Lower leg skin (tissue), 4 donors: ENCODE data around the gene PECR. TPM values are rescaled to one million over a fixed set of nuclear protein-coding genes. Genes with fewer than 3 reads are reported as not detected.

Experiments
- DNase-seq, 2 donors: peaks; one replicate each; pipeline ENCODE4 v3.0.0-alpha.2; 2019; ENCODE audit warnings: low spot score in 2 of 2
- H3K4me3 ChIP-seq: fragments of 200-600 bp; sonication (generic); 2 replicates; pipeline ENCODE4 v1.5.1; 2017; ENCODE audit warnings: mild to moderate bottlenecking, low read depth; ENCODE audit not compliant: poor library complexity, severe bottlenecking
- POLR2A ChIP-seq, 2 donors: fragments of 450-650 bp; IDR thresholded peaks; one replicate each; pipeline ENCODE4 v1.6.1; 2016 to 2017; ENCODE audit warnings: antibody characterized with exemption in 2 of 2, mild to moderate bottlenecking in 1 of 2, moderate library complexity in 1 of 2
- WGBS, 2 donors: methylation state at CpG; one replicate each; pipeline ENCODE4 v1.1.5; 2018; 5-methylcytosine and 5-hydroxymethylcytosine counted together
- intact Hi-C: fragments of 100-400 bp; cut with DNase I; formaldehyde crosslinking; loops from one replicate; pipeline ENCODE4 v1.15.0; 2023; ENCODE audit warnings: low total_unique reads
- total RNA-seq, 4 donors: library from RNA; depleted of rRNA; stranded (reverse); fragments of >200 nt; gene quantifications; one replicate each; pipeline ENCODE4 v1.1.0, GENCODE V29; 2016
- TF ChIP-seq, protein P1 (sequence below), 3 donors: fragments of 450-650 bp; IDR thresholded peaks; one replicate each; pipeline ENCODE4 v1.5.1; 2016; ENCODE audit warnings: antibody characterized with exemption in 3 of 3, mild to moderate bottlenecking in 3 of 3, moderate library complexity in 2 of 3

PECR gene
- total RNA-seq, 4 donors from 2014 or later = 4.8 to 14.6 (median 9.2) TPM

DNA sequence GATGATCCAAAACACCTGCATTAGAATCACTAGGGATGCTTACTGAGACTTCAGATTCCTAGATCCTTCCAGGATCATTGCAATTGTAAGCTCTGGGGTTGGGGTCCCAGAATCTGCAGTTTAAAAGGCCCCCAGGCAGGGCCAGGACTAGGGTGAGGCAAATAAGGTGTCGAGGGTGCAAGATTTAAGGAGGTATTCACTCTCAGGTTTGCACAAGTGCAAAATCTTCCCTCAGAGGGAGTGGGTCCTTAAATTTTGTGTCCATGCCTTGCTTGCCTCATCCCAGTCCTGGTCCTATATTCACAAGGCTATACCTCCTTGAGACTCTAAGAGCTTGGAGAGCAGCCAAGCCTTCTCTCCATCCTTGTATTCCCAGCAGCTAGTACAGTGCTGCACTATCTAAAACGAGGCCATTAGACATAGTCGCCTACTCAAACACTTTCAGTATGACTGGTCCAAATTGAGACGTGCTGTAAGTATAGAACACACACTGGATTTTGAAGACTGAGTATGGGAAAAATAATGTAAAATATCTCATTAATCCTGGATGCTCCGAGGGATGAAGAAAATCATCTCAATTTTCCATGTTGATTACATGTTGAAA is 36.6 kb downstream of the PECR start:
- TF ChIP-seq, protein P1, sequence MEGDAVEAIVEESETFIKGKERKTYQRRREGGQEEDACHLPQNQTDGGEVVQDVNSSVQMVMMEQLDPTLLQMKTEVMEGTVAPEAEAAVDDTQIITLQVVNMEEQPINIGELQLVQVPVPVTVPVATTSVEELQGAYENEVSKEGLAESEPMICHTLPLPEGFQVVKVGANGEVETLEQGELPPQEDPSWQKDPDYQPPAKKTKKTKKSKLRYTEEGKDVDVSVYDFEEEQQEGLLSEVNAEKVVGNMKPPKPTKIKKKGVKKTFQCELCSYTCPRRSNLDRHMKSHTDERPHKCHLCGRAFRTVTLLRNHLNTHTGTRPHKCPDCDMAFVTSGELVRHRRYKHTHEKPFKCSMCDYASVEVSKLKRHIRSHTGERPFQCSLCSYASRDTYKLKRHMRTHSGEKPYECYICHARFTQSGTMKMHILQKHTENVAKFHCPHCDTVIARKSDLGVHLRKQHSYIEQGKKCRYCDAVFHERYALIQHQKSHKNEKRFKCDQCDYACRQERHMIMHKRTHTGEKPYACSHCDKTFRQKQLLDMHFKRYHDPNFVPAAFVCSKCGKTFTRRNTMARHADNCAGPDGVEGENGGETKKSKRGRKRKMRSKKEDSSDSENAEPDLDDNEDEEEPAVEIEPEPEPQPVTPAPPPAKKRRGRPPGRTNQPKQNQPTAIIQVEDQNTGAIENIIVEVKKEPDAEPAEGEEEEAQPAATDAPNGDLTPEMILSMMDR (IDR thresholded peaks at IDR 0.05) = no peak
- no peak for TF ChIP-seq POLR2A (IDR thresholded peaks at IDR 0.05)
- 75 to 85% methylated on average over 5 of the region's 5 CpGs for WGBS, 2 donors
- intact Hi-C loops = no loop called here
- no peak for DNase-seq
- no peak overlapping the region for H3K4me3 ChIP-seq

- no peak for TF ChIP-seq POLR2A (IDR thresholded peaks at IDR 0.05)
- TF ChIP-seq, protein P1 (IDR thresholded peaks at IDR 0.05) = no peak
- intact Hi-C loops = no loop called here
- DNase-seq = no peak
- no peak overlapping the region for H3K4me3 ChIP-seq
- 98% methylated on average over 5 of the region's 5 CpGs for WGBS, 2 donors
Measured at GRCh38 chr2:216043949-216044348, 37.7 kb downstream of the PECR start.

DNA sequence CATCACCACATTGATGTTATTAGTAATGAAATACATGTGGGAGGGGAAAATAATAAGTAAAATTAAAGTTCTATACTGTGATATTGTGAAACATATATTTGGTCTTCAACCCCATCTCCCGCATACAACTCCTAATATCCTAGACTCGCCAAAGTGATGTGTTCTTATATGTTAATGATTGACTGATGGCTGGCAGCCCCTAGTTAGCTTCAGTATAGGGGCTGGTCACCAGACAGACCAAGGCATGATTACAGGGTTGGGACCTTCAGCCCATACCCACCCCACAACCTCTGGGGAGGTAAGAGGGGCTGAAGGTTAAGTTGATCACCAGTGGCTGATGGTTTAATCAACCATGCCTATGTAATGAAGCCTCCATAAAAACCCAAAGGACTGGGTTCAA is 40.2 kb downstream of the PECR start:
- 94% methylated on average over 2 of the region's 2 CpGs for WGBS, 2 donors
- H3K4me3 ChIP-seq = no peak overlapping the region
- TF ChIP-seq POLR2A (IDR thresholded peaks at IDR 0.05) = no peak
- TF ChIP-seq, protein P1 (IDR thresholded peaks at IDR 0.05) = no peak
- intact Hi-C loops = no loop called here
- no peak for DNase-seq

DNA sequence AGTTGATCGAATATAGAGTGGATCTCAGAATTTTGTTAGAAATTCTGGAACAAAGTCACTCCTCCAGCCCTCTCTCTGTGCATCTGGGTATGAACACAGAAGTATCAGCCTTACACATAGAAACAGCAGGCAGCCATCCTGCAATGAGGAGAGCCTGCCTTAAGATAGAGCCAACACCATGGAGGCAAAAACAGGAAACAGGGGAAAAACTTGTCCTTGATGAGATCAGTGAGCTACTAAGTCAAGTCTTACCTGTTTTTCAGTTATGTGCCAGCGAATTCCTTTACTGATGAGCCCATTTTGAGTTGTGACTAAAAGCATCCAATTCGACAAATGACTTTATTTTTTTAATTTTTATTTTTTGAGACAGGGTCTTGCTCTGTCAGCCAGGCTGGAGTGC is 41.7 kb downstream of the PECR start:
- TF ChIP-seq, protein P1 (IDR thresholded peaks at IDR 0.05) = no peak
- TF ChIP-seq POLR2A (IDR thresholded peaks at IDR 0.05) = no peak
- H3K4me3 ChIP-seq = no peak overlapping the region
- WGBS, 2 donors = 90 to 93% methylated on average over 3 of the region's 3 CpGs
- DNase-seq = no peak
- intact Hi-C loops = no loop called here

GRCh38 chr2:216034065-216034464 is 47.5 kb downstream of the PECR start:
- 50 to 64% methylated on average over 1 of the region's 1 CpG for WGBS, 2 donors
- intact Hi-C loops = no loop called here
- peak; percentile 49 to 91 for DNase-seq
- no peak overlapping the region for H3K4me3 ChIP-seq
- TF ChIP-seq POLR2A (IDR thresholded peaks at IDR 0.05) = no peak
- TF ChIP-seq, protein P1 (IDR thresholded peaks at IDR 0.05) = no peak

- WGBS, 2 donors = 95 to 98% methylated on average over 3 of the region's 3 CpGs
- no peak for TF ChIP-seq POLR2A (IDR thresholded peaks at IDR 0.05)
- TF ChIP-seq, protein P1 (IDR thresholded peaks at IDR 0.05) = no peak
- DNase-seq = no peak
- no peak overlapping the region for H3K4me3 ChIP-seq
- intact Hi-C loops = no loop called here
Measured at GRCh38 chr2:216033403-216033802, 48.2 kb downstream of the PECR start.
